Left forelimb (tissue), 1 donor: ENCODE measurements around the gene MATR3.

ENCODE experiments used
- DNase-seq: peaks from one replicate; pipeline ENCODE4 v3.0.0-alpha.2; 2018; ENCODE audit warnings: low spot score

MATR3 gene

GRCh38 chr5:139272471-139273321, 20.8 kb upstream of the MATR3 start:
- no peak for DNase-seq

- DNase-seq = no peak
Measured at GRCh38 chr5:139273322-139273571, 20.3 kb upstream of the MATR3 start.

GRCh38 chr5:139273572-139274289, 19.8 kb upstream of the MATR3 start:
- peak; percentile 85 for DNase-seq

GRCh38 chr5:139275536-139275935, 18.0 kb upstream of the MATR3 start:
- no peak for DNase-seq

- DNase-seq = no peak
Measured at GRCh38 chr5:139275956-139276355, 17.6 kb upstream of the MATR3 start.

GRCh38 chr5:139276426-139276825, 17.1 kb upstream of the MATR3 start:
- no peak for DNase-seq

- no peak for DNase-seq
Measured at GRCh38 chr5:139277171-139277570, 16.4 kb upstream of the MATR3 start.

- DNase-seq = no peak
Measured at GRCh38 chr5:139278540-139279274, 14.8 kb upstream of the MATR3 start.

GRCh38 chr5:139282197-139282557, 11.4 kb upstream of the MATR3 start:
- DNase-seq = no peak

- DNase-seq = no peak
Measured at GRCh38 chr5:139283252-139284166, 10.0 kb upstream of the MATR3 start.

- no peak for DNase-seq
Measured at GRCh38 chr5:139284295-139284694, 9.2 kb upstream of the MATR3 start.

- DNase-seq = no peak
Measured at GRCh38 chr5:139285651-139286392, 7.7 kb upstream of the MATR3 start.

- DNase-seq = no peak
Measured at GRCh38 chr5:139287890-139288635, 5.5 kb upstream of the MATR3 start.

GRCh38 chr5:139291051-139291450, 2.5 kb upstream of the MATR3 start:
- DNase-seq = no peak

GRCh38 chr5:139293202-139293506, 386 bp upstream of the MATR3 start:
- no peak for DNase-seq

- peak; percentile 86 for DNase-seq
Measured at GRCh38 chr5:139294374-139295165, 1.0 kb downstream of the MATR3 start.

- no peak for DNase-seq
Measured at GRCh38 chr5:139295346-139296057, 2.0 kb downstream of the MATR3 start.

GRCh38 chr5:139296198-139296597, 2.7 kb downstream of the MATR3 start:
- no peak for DNase-seq

- no peak for DNase-seq
Measured at GRCh38 chr5:139296862-139297326, 3.4 kb downstream of the MATR3 start.
